ENCODE results near the gene RBAK.

RBAK gene

GRCh38 chr7:5082806-5083205 lies 37.1 kb downstream of the RBAK start:
- TF ChIP-seq USF1 (IDR thresholded peaks at IDR 0.05) (no peak), TAF1 (IDR thresholded peaks at IDR 0.05; ENCODE audit: low read depth) (no peak), CREB1 (IDR thresholded peaks at IDR 0.05; ENCODE audit: low read depth) (no peak), EP300 (IDR thresholded peaks at IDR 0.05; ENCODE audit: borderline replicate concordance) (no peak), NFIC (IDR thresholded peaks at IDR 0.05) (no peak), ZBTB7A (IDR thresholded peaks at IDR 0.05; ENCODE audit: low read depth) (no peak), REST (IDR thresholded peaks at IDR 0.05; ENCODE audit: low read depth) (no peak), RAD21 (IDR thresholded peaks at IDR 0.05; ENCODE audit: low read depth) (no peak), TCF12 (IDR thresholded peaks at IDR 0.05; ENCODE audit: low read depth) (no peak), EGR1 (IDR thresholded peaks at IDR 0.05) (no peak), TEAD4 (IDR thresholded peaks at IDR 0.05) (no peak), FOXM1 (IDR thresholded peaks at IDR 0.05; ENCODE audit: borderline replicate concordance, low read depth) (no peak), MAX (IDR thresholded peaks at IDR 0.05) (no peak), CEBPB (IDR thresholded peaks at IDR 0.05) (no peak), YY1 (IDR thresholded peaks at IDR 0.05; ENCODE audit: low read depth) (no peak)

- no peak for TF ChIP-seq YY1 (IDR thresholded peaks at IDR 0.05; ENCODE audit: low read depth)
- TF ChIP-seq USF1 (IDR thresholded peaks at IDR 0.05), result no peak
- TF ChIP-seq EGR1 (IDR thresholded peaks at IDR 0.05), result no peak
- TF ChIP-seq RAD21 (IDR thresholded peaks at IDR 0.05; ENCODE audit: low read depth), result no peak
- no peak for TF ChIP-seq CREB1 (IDR thresholded peaks at IDR 0.05; ENCODE audit: low read depth)
- TF ChIP-seq REST (IDR thresholded peaks at IDR 0.05; ENCODE audit: low read depth), result no peak
- TF ChIP-seq MAX (IDR thresholded peaks at IDR 0.05), result no peak
- TF ChIP-seq TEAD4 (IDR thresholded peaks at IDR 0.05), result no peak
- no peak for TF ChIP-seq CEBPB (IDR thresholded peaks at IDR 0.05)
- TF ChIP-seq TAF1 (IDR thresholded peaks at IDR 0.05; ENCODE audit: low read depth), result no peak
- TF ChIP-seq ZBTB7A (IDR thresholded peaks at IDR 0.05; ENCODE audit: low read depth), result no peak
- TF ChIP-seq NFIC (IDR thresholded peaks at IDR 0.05), result no peak
- TF ChIP-seq EP300 (IDR thresholded peaks at IDR 0.05; ENCODE audit: borderline replicate concordance), result no peak
- no peak for TF ChIP-seq TCF12 (IDR thresholded peaks at IDR 0.05; ENCODE audit: low read depth)
- no peak for TF ChIP-seq FOXM1 (IDR thresholded peaks at IDR 0.05; ENCODE audit: borderline replicate concordance, low read depth)
Measured at GRCh38 chr7:5083311-5083711, 37.7 kb downstream of the RBAK start.

GRCh38 chr7:5086256-5086655 lies 40.6 kb downstream of the RBAK start:
- TF ChIP-seq CREB1 (IDR thresholded peaks at IDR 0.05; ENCODE audit: low read depth) (no peak), TAF1 (IDR thresholded peaks at IDR 0.05; ENCODE audit: low read depth) (no peak), TEAD4 (IDR thresholded peaks at IDR 0.05) (no peak), RAD21 (IDR thresholded peaks at IDR 0.05; ENCODE audit: low read depth) (no peak), EP300 (IDR thresholded peaks at IDR 0.05; ENCODE audit: borderline replicate concordance) (no peak), USF1 (IDR thresholded peaks at IDR 0.05) (no peak), YY1 (IDR thresholded peaks at IDR 0.05; ENCODE audit: low read depth) (no peak), FOXM1 (IDR thresholded peaks at IDR 0.05; ENCODE audit: borderline replicate concordance, low read depth) (no peak), EGR1 (IDR thresholded peaks at IDR 0.05) (no peak), CEBPB (IDR thresholded peaks at IDR 0.05) (no peak), NFIC (IDR thresholded peaks at IDR 0.05) (no peak), MAX (IDR thresholded peaks at IDR 0.05) (no peak), REST (IDR thresholded peaks at IDR 0.05; ENCODE audit: low read depth) (no peak), TCF12 (IDR thresholded peaks at IDR 0.05; ENCODE audit: low read depth) (no peak), ZBTB7A (IDR thresholded peaks at IDR 0.05; ENCODE audit: low read depth) (no peak)
